GM23338 (cell line): Measurements from ENCODE around the gene ST6GALNAC1. TPM values are rescaled to one million over a fixed set of nuclear protein-coding genes. Genes with fewer than 3 reads are reported as not detected.

ENCODE experiments used
- ATAC-seq: fragments of 200-7000 bp; cut with Tn5 transposase; 3 replicates; pipeline ENCODE4 v1.9.1; 2020
- DNase-seq: peaks from one replicate; pipeline ENCODE4 v3.0.0-alpha.2; 2015; ENCODE audit warnings: low spot score
- H2AFZ ChIP-seq: fragments of 200-600 bp; sonication (generic); 2 replicates; pipeline ENCODE4 v1.8.0; 2016; ENCODE audit warnings: antibody characterized with exemption, mild to moderate bottlenecking, moderate library complexity
- H3F3A ChIP-seq: fragments of 200-600 bp; sonication (generic); replicated peaks from 2 replicates; pipeline ENCODE4 v1.8.0; 2017; ENCODE audit warnings: antibody characterized with exemption, mixed run types, low read depth
- H3K27ac ChIP-seq: fragments of 200-600 bp; sonication (generic); 2 replicates; pipeline ENCODE4 v1.6.1; 2016; ENCODE audit warnings: low read depth
- H3K27me3 ChIP-seq: fragments of 200-600 bp; sonication (generic); 2 replicates; pipeline ENCODE4 v1.8.0; 2016; ENCODE audit warnings: mild to moderate bottlenecking, mixed run types, moderate library complexity; ENCODE audit not compliant: insufficient read depth
- H3K36me3 ChIP-seq: fragments of 200-600 bp; sonication (generic); 2 replicates; pipeline ENCODE4 v1.8.0; 2016; ENCODE audit warnings: mild to moderate bottlenecking; ENCODE audit not compliant: insufficient read depth
- H3K4me1 ChIP-seq: fragments of 200-600 bp; sonication (generic); 2 replicates; pipeline ENCODE4 v1.8.0; 2016; ENCODE audit warnings: mild to moderate bottlenecking, moderate library complexity; ENCODE audit not compliant: insufficient read depth
- H3K4me2 ChIP-seq: fragments of 200-600 bp; sonication (generic); 2 replicates; pipeline ENCODE4 v1.7.1; 2017; ENCODE audit warnings: mixed run types
- H3K4me3 ChIP-seq: fragments of 200-600 bp; sonication (generic); 2 replicates; pipeline ENCODE4 v1.6.1; 2016; ENCODE audit warnings: mixed run types
- H3K79me2 ChIP-seq: fragments of 200-600 bp; sonication (generic); replicated peaks from 2 replicates; pipeline ENCODE4 v1.8.0; 2017; ENCODE audit warnings: mild to moderate bottlenecking; ENCODE audit not compliant: insufficient read depth
- H3K9me2 ChIP-seq: fragments of 200-600 bp; sonication (generic); 2 replicates; pipeline ENCODE4 v1.8.0; 2017; ENCODE audit not compliant: insufficient read depth
- H4K20me1 ChIP-seq: fragments of 200-600 bp; sonication (generic); replicated peaks from 2 replicates; pipeline ENCODE4 v1.8.0; 2017; ENCODE audit warnings: mild to moderate bottlenecking; ENCODE audit not compliant: insufficient read depth
- H3K27ac Mint-ChIP-seq: 2 replicates; pipeline ENCODE4 v1.8.0; 2020; ENCODE audit warnings: inconsistent platforms, mild to moderate bottlenecking, moderate library complexity, mixed read lengths
- H3K27me3 Mint-ChIP-seq: 3 replicates; pipeline ENCODE4 v1.8.0; 2022; ENCODE audit warnings: low read depth, mild to moderate bottlenecking, moderate library complexity, mixed read lengths, inconsistent platforms; ENCODE audit not compliant: insufficient read depth, poor library complexity
- H3K36me3 Mint-ChIP-seq: 3 replicates; pipeline ENCODE4 v1.8.0; 2021; ENCODE audit warnings: low read depth, mild to moderate bottlenecking, inconsistent platforms, moderate library complexity, mixed read lengths
- H3K4me1 Mint-ChIP-seq: 3 replicates; pipeline ENCODE4 v1.8.0; 2020; ENCODE audit warnings: mild to moderate bottlenecking, inconsistent platforms, mixed read lengths
- H3K4me3 Mint-ChIP-seq: 3 replicates; pipeline ENCODE4 v1.8.0; 2021; ENCODE audit warnings: moderate library complexity, mild to moderate bottlenecking, inconsistent platforms, mixed read lengths
- H3K9me3 Mint-ChIP-seq: 3 replicates; pipeline ENCODE4 v1.8.0; 2020; ENCODE audit warnings: moderate library complexity, mild to moderate bottlenecking, inconsistent platforms, mixed read lengths
- EZH2phosphoT487 ChIP-seq: fragments of 200-600 bp; sonication (generic); IDR thresholded peaks from one replicate; pipeline ENCODE4 v1.8.1; 2018; ENCODE audit warnings: antibody characterized with exemption; ENCODE audit not compliant: unreplicated experiment
- NANOG ChIP-seq: IDR thresholded peaks from 2 replicates; pipeline ENCODE4 v1.6.1; 2016; ENCODE audit warnings: antibody characterized with exemption, borderline replicate concordance
- ZNF331 ChIP-seq: fragments of 250-450 bp; sonication (Bioruptor Pico); IDR thresholded peaks from 2 replicates; pipeline ENCODE4 v1.5.0; 2020; ENCODE audit warnings: low read depth, mild to moderate bottlenecking, moderate library complexity
- polyA plus RNA-seq: library from polyadenylated mRNA; unstranded; fragments of >200 nt; fragmentation: Nextera tagmentation; extraction: Ambion mirVana; gene quantifications from 2 replicates; pipeline ENCODE4 v1.2.1, GENCODE V29; 2016
- total RNA-seq: library from RNA; depleted of rRNA; stranded (reverse); fragments of >200 nt; shearing (Covaris generic); gene quantifications from 2 replicates; pipeline ENCODE4 v1.2.3, GENCODE V29; 2014
- TF ChIP-seq, protein P1 (sequence below): fragments of 250-450 bp; sonication (Bioruptor Pico); IDR thresholded peaks from 2 replicates; pipeline ENCODE4 v1.5.0; 2020; ENCODE audit warnings: mild to moderate bottlenecking, moderate library complexity
- TF ChIP-seq, protein P2 (sequence below), 2 experiments: fragments of 200-600 bp in 1 of 2; sonication (generic) in 1 of 2; conservative IDR thresholded peaks; 2 replicates each; pipeline versions ENCODE4 v1.5.1 to v1.6.1; 2016 to 2017; ENCODE audit warnings: antibody characterized with exemption in 2 of 2, low read depth in 2 of 2, mild to moderate bottlenecking in 2 of 2, moderate library complexity in 1 of 2

The ST6GALNAC1 gene
- total and polyA plus RNA-seq, 2 experiments from 2014 or later = not detected

DNA sequence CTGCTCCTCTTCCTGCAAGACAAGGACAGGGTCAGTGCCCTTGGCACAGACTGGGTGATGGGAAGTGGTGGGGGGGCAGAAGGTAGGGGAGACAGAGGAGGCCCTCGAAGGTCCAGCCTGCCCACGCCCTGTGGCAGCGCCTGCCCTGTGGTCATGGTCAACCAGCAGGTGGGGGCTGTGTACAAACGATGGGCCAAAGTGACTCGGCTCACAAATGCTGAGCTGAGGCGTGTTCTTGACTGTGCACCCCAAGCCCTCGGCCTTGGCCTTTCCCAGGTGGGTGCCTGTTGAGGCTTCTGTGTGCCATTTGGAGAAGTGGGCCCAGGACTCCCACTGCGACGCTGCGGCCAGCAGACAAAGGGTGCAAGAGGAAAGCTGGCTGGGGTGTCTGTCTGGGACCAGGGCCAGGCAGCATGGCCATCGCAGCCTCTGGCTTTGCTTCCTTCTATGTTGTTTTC is 44.6 kb upstream of the ST6GALNAC1 start:
- H3K9me3 Mint-ChIP-seq = no peaks in the 10 kb centered on the region
- no peaks in the 10 kb centered on the region for H3K79me2 ChIP-seq
- H3K27ac ChIP-seq = no peak overlapping the region
- ATAC-seq (no peak), DNase-seq (no peak)
- no peak overlapping the region for H3K4me2 ChIP-seq
- peaks cover 6% of the 10 kb centered on the region for H3K27me3 Mint-ChIP-seq
- TF ChIP-seq, protein P1, sequence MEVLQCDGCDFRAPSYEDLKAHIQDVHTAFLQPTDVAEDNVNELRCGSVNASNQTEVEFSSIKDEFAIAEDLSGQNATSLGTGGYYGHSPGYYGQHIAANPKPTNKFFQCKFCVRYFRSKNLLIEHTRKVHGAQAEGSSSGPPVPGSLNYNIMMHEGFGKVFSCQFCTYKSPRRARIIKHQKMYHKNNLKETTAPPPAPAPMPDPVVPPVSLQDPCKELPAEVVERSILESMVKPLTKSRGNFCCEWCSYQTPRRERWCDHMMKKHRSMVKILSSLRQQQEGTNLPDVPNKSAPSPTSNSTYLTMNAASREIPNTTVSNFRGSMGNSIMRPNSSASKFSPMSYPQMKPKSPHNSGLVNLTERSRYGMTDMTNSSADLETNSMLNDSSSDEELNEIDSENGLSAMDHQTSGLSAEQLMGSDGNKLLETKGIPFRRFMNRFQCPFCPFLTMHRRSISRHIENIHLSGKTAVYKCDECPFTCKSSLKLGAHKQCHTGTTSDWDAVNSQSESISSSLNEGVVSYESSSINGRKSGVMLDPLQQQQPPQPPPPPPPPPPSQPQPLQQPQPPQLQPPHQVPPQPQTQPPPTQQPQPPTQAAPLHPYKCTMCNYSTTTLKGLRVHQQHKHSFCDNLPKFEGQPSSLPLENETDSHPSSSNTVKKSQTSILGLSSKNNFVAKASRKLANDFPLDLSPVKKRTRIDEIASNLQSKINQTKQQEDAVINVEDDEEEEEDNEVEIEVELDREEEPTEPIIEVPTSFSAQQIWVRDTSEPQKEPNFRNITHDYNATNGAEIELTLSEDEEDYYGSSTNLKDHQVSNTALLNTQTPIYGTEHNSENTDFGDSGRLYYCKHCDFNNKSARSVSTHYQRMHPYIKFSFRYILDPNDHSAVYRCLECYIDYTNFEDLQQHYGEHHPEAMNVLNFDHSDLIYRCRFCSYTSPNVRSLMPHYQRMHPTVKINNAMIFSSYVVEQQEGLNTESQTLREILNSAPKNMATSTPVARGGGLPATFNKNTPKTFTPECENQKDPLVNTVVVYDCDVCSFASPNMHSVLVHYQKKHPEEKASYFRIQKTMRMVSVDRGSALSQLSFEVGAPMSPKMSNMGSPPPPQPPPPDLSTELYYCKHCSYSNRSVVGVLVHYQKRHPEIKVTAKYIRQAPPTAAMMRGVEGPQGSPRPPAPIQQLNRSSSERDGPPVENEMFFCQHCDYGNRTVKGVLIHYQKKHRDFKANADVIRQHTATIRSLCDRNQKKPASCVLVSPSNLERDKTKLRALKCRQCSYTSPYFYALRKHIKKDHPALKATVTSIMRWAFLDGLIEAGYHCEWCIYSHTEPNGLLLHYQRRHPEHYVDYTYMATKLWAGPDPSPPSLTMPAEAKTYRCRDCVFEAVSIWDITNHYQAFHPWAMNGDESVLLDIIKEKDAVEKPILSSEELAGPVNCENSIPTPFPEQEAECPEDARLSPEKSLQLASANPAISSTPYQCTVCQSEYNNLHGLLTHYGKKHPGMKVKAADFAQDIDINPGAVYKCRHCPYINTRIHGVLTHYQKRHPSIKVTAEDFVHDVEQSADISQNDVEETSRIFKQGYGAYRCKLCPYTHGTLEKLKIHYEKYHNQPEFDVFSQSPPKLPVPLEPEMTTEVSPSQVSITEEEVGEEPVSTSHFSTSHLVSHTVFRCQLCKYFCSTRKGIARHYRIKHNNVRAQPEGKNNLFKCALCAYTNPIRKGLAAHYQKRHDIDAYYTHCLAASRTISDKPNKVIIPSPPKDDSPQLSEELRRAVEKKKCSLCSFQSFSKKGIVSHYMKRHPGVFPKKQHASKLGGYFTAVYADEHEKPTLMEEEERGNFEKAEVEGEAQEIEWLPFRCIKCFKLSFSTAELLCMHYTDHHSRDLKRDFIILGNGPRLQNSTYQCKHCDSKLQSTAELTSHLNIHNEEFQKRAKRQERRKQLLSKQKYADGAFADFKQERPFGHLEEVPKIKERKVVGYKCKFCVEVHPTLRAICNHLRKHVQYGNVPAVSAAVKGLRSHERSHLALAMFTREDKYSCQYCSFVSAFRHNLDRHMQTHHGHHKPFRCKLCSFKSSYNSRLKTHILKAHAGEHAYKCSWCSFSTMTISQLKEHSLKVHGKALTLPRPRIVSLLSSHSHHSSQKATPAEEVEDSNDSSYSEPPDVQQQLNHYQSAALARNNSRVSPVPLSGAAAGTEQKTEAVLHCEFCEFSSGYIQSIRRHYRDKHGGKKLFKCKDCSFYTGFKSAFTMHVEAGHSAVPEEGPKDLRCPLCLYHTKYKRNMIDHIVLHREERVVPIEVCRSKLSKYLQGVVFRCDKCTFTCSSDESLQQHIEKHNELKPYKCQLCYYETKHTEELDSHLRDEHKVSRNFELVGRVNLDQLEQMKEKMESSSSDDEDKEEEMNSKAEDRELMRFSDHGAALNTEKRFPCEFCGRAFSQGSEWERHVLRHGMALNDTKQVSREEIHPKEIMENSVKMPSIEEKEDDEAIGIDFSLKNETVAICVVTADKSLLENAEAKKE (CRISPR knock-in tag) = no peak
- TF ChIP-seq, protein P2, sequence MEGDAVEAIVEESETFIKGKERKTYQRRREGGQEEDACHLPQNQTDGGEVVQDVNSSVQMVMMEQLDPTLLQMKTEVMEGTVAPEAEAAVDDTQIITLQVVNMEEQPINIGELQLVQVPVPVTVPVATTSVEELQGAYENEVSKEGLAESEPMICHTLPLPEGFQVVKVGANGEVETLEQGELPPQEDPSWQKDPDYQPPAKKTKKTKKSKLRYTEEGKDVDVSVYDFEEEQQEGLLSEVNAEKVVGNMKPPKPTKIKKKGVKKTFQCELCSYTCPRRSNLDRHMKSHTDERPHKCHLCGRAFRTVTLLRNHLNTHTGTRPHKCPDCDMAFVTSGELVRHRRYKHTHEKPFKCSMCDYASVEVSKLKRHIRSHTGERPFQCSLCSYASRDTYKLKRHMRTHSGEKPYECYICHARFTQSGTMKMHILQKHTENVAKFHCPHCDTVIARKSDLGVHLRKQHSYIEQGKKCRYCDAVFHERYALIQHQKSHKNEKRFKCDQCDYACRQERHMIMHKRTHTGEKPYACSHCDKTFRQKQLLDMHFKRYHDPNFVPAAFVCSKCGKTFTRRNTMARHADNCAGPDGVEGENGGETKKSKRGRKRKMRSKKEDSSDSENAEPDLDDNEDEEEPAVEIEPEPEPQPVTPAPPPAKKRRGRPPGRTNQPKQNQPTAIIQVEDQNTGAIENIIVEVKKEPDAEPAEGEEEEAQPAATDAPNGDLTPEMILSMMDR (conservative IDR thresholded peaks at IDR 0.05; ENCODE audit: low read depth in 2 of 2) = 0 out of 4 replicates have a peak, but pooled peaks of 1 of the 2 experiments have one; percentile 11
- TF ChIP-seq EZH2phosphoT487 (no peak), NANOG (no peak), ZNF331 (no peak)
- H3K27me3 ChIP-seq = no peaks in the 10 kb centered on the region
- peaks cover 38% of the 10 kb centered on the region for H3K4me1 Mint-ChIP-seq
- H3K36me3 ChIP-seq = no peaks in the 10 kb centered on the region
- no peak overlapping the region for H3K4me3 Mint-ChIP-seq
- no peaks in the 10 kb centered on the region for H3K9me2 ChIP-seq
- no peak overlapping the region for H3K4me3 ChIP-seq
- H4K20me1 ChIP-seq = no peaks in the 10 kb centered on the region
- H3F3A ChIP-seq = no peaks in the 10 kb centered on the region
- H3K36me3 Mint-ChIP-seq = no peaks in the 10 kb centered on the region
- no peak overlapping the region for H2AFZ ChIP-seq
- peaks cover 8% of the 10 kb centered on the region; the same call in 1 of the 2 replicates for H3K4me1 ChIP-seq
- peak overlapping the region; percentile 51 for H3K27ac Mint-ChIP-seq
